MCF 10A (cell line): Measurements from ENCODE around the gene JSRP1. TPM values are rescaled to one million over a fixed set of nuclear protein-coding genes. Genes with fewer than 3 reads are reported as not detected.

Experiments used
- BruUV-seq: library from RNA; stranded (reverse); fragments of 400-500 nt; replicated peaks from 2 replicates; lab custom pipeline; 2021; lab: Mats Ljungman, UMichigan
- CTCF ChIA-PET: fragments of 300-600 bp; sonication (Branson Sonifier 250); formaldehyde crosslinking; extraction: SDS; loops from one replicate; lab custom pipeline; 2021; ENCODE audit warnings: antibody characterized with exemption, inconsistent platforms; lab: Yijun Ruan, JAX
- POLR2A ChIA-PET: fragments of 300-600, 350-650 bp; sonication (Branson Sonifier 250); formaldehyde crosslinking; extraction: SDS; loops from one replicate; lab custom pipeline; 2020; ENCODE audit warnings: antibody characterized with exemption, inconsistent platforms; lab: Yijun Ruan, JAX
- DNase-seq: peaks from one replicate; pipeline ENCODE4 v3.0.0-alpha.2; 2018; ENCODE audit not compliant: unreplicated experiment
- H3K27ac Mint-ChIP-seq: one replicate; pipeline ENCODE4 v1.8.0; 2022; ENCODE audit warnings: mild to moderate bottlenecking, low read depth, mixed read lengths; ENCODE audit not compliant: unreplicated experiment
- H3K27me3 Mint-ChIP-seq: one replicate; pipeline ENCODE4 v1.8.0; 2022; ENCODE audit warnings: mixed read lengths; ENCODE audit not compliant: insufficient read depth, unreplicated experiment
- H3K36me3 Mint-ChIP-seq: one replicate; pipeline ENCODE4 v1.8.0; 2022; ENCODE audit warnings: mild to moderate bottlenecking, moderate library complexity, mixed read lengths; ENCODE audit not compliant: insufficient read depth, unreplicated experiment
- H3K4me1 Mint-ChIP-seq: one replicate; pipeline ENCODE4 v1.8.0; 2022; ENCODE audit warnings: mixed read lengths; ENCODE audit not compliant: insufficient read depth, unreplicated experiment
- H3K4me3 Mint-ChIP-seq: one replicate; pipeline ENCODE4 v1.8.0; 2022; ENCODE audit warnings: mild to moderate bottlenecking, moderate library complexity, mixed read lengths; ENCODE audit not compliant: unreplicated experiment
- H3K9me3 Mint-ChIP-seq: one replicate; pipeline ENCODE4 v1.8.0; 2022; ENCODE audit warnings: mixed read lengths; ENCODE audit not compliant: unreplicated experiment
- CTCF ChIP-seq: fragments of 200-600 bp; IDR thresholded peaks from one replicate; pipeline ENCODE4 v1.8.0; 2022; ENCODE audit warnings: antibody characterized with exemption, mild to moderate bottlenecking; ENCODE audit not compliant: unreplicated experiment
- intact Hi-C: fragments of 100-400 bp; cut with micrococcal nuclease; formaldehyde crosslinking; loops from 2 replicates; pipeline ENCODE4 v1.14.1; 2022
- total RNA-seq: library from RNA; stranded (reverse); gene quantifications from 2 replicates; pipeline ENCODE4 v1.2.3, GENCODE V29; 2022

JSRP1 gene
- total RNA-seq, 1 experiment from 2014 or later: 0.37 TPM

DNA sequence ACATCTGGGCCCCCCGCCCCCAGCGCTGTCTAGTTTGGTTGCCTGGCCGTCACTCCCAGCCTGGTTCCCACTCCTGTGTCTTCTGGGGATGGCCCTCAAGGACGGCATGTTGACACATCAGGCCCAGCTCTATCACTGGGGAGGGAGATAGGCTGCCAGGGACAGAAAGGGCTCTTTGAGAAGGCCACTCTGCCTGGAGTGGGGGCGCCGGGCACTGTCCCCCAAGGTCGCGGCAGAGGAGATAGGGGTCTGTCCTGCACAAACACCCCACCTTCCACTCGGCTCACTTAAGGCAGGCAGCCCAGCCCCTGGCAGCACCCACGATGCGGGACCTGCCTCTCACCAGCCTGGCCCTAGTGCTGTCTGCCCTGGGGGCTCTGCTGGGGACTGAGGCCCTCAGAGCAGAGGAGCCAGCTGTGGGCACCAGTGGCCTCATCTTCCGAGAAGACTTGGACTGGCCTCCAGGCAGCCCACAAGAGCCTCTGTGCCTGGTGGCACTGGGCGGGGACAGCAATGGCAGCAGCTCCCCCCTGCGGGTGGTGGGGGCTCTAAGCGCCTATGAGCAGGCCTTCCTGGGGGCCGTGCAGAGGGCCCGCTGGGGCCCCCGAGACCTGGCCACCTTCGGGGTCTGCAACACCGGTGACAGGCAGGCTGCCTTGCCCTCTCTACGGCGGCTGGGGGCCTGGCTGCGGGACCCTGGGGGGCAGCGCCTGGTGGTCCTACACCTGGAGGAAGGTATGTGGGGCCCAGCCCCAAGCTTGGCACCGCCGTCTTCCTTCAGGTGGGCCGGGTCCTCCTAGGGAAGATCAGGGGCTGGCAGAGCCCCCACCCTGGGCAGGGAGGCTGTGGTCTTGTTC is 7.0 kb downstream of the JSRP1 start, which contains the start of gene AMH:
Gene AMH, plus strand, starts transcription at position 314 of the 857 bp plus-strand sequence. Its CDS starts 10 bp downstream, at position 324.
- intact Hi-C loops: no loop called here
- BruUV-seq: no TSS peak
- H3K27ac Mint-ChIP-seq: no peak within 1 kb of the TSS
- peaks cover 52% of the 10 kb centered on the region for H3K36me3 Mint-ChIP-seq
- ChIA-PET CTCF (no interaction called here), POLR2A (interaction anchor here (0.5 to 1.8 kb wide), 4 partner anchors 9 to 116 kb away, joined by 3 to 7 read pairs (median 3); no protein-coding TSS in a partner anchor)
- no peaks in the 10 kb centered on the region for H3K9me3 Mint-ChIP-seq
- no peak for DNase-seq
- H3K27me3 Mint-ChIP-seq: no peaks in the 10 kb centered on the region
- no peak for TF ChIP-seq CTCF
- peaks cover 5% of the 10 kb centered on the region for H3K4me1 Mint-ChIP-seq
- no peak within 1 kb of the TSS for H3K4me3 Mint-ChIP-seq

- no peaks in the 10 kb centered on the region for H3K9me3 Mint-ChIP-seq
- no peak for DNase-seq
- intact Hi-C loops: no loop called here
- TSS peak; percentile 57 for BruUV-seq
- H3K4me3 Mint-ChIP-seq: no peak overlapping the region
- peaks cover 5% of the 10 kb centered on the region for H3K4me1 Mint-ChIP-seq
- no peak for TF ChIP-seq CTCF
- ChIA-PET CTCF (no interaction called here), POLR2A (interaction anchor here (0.5 to 1.8 kb wide), 3 partner anchors 9 to 117 kb away, joined by 3 to 7 read pairs (median 3); no protein-coding TSS in a partner anchor)
- H3K36me3 Mint-ChIP-seq: peaks cover 60% of the 10 kb centered on the region
- H3K27ac Mint-ChIP-seq: no peak overlapping the region
- H3K27me3 Mint-ChIP-seq: no peaks in the 10 kb centered on the region
Measured at GRCh38 chr19:2248136-2249009, 7.8 kb downstream of the JSRP1 start.

DNA sequence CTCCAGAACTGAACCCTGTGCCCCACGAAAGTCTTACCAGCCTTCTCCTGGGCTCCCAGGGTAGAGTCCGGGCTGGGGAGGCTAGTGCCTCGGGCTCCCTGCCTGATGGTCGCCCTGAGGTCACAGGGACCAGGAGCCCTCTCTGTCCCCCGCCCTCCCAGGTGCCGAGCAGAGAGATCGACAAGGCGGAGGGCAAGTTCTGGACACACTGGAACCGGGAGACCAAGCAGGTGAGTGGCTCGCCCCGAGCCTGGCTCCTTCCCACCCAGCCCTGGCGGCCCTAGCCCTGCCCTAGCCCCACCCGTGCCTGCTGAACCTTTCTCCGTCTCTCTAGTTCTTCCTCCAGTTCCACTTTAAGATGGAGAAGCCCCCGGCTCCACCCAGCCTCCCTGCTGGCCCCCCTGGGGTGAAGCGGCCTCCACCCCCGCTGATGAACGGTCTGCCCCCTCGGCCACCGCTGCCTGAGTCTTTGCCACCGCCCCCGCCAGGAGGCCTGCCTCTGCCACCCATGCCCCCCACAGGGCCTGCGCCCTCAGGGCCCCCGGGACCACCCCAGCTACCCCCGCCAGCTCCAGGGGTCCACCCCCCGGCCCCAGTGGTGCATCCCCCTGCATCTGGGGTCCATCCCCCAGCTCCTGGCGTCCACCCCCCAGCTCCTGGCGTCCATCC is 8.7 kb downstream of the JSRP1 start:
- Mint-ChIP-seq H3K9me3 (no peaks in the 10 kb centered on the region), H3K27me3 (no peaks in the 10 kb centered on the region), H3K4me3 (no peak overlapping the region), H3K27ac (no peak overlapping the region), H3K36me3 (peaks cover 65% of the 10 kb centered on the region), H3K4me1 (peaks cover 5% of the 10 kb centered on the region)
- ChIA-PET CTCF (no interaction called here), POLR2A (no interaction called here)
- BruUV-seq: no TSS peak
- TF ChIP-seq CTCF: no peak
- intact Hi-C loops: no loop called here
- no peak for DNase-seq
